ENCODE measurements around the gene OPALIN.

Gene OPALIN

DNA sequence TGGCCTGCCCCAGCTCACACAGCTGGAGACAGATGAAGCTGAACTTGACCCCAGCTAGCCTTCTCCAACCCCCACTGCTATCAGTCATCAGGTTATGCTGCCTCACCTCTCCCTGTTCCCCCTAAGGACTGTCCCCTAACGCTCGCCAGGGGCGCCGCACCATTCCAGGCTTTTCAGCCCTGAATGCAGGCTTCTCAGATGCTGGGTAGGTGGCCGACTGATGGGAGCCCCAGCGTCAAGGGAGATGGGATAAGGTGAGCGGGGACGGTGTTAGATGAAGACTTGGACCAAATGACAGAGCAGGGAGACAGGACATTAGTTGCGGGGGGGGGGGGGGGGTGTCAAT is 15.8 kb upstream of the OPALIN start:
- DNase-seq (ENCODE audit: low read depth in 3 of 3, low spot score in 1 of 3), result no peak

DNA sequence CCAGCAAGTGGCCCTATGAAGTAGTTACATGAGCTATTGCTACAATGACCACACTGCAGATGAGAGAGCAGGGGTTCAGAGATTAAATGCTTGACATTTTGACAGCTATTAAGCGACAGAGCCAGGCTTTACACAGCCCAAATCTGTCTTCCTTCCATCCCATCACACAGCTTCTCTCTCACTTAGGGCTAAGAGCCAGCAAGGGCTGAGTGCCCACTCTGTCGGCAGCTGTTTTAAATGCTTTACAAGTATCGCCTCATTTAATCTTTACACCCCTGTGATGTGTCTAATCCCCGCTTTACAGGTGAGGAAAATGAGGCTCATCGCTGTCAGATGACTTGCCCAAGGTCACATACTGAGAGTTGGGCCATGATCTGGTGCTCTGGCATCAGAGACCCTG is 15.2 kb upstream of the OPALIN start:
- no peak for DNase-seq (ENCODE audit: low read depth in 3 of 3, low spot score in 1 of 3)

DNA sequence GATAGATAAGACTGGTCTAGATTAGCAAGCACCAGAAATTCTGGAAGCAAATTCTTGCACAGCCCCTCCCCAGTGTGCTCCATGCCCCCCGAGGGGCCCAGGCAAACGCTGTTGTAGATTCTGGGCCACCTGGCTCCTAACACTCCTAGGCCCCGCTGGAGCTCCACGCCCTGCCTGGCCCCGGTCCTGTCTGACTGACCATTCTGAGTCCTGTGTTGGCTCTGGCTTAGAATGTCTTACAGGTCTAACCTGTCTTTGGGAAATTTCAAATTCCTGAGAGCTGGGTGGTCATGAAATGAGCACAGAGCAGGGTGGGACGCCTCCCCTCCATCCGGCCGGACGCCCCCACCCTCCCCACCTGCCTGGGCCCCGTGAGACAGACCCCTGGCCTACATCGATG is 12.6 kb upstream of the OPALIN start:
- DNase-seq (ENCODE audit: low read depth in 3 of 3, low spot score in 1 of 3), result no peak

DNA sequence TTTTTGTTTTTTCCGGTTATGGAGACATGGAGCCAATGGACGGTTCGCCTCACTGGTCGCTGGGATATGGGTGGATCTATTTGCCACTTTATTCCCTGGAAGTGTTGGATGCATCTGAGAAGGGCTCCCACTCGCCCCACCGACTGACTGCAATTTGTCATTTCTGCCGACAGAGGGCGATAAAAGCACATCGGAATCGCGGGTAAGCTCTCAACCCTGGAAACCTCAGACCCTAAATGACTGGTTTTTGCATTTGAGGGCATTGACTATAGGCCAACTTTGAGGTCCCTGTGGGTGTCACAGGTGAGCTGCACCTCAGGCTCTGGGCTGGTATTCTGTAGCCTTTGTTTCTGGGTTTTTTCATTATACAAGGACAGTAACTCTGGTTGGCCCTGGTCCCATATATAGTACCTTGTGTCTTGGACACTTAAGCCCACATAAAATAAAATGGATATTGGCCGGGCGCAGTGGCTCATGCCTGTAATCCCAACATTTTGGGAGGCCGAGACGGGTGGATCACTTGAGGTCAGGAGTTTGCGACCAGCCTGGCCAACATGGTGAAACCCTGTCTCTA is 11.9 kb upstream of the OPALIN start:
- DNase-seq (ENCODE audit: low read depth in 3 of 3, low spot score in 1 of 3), result peak in 2 of 3 donors; percentile 16 to 22

DNA sequence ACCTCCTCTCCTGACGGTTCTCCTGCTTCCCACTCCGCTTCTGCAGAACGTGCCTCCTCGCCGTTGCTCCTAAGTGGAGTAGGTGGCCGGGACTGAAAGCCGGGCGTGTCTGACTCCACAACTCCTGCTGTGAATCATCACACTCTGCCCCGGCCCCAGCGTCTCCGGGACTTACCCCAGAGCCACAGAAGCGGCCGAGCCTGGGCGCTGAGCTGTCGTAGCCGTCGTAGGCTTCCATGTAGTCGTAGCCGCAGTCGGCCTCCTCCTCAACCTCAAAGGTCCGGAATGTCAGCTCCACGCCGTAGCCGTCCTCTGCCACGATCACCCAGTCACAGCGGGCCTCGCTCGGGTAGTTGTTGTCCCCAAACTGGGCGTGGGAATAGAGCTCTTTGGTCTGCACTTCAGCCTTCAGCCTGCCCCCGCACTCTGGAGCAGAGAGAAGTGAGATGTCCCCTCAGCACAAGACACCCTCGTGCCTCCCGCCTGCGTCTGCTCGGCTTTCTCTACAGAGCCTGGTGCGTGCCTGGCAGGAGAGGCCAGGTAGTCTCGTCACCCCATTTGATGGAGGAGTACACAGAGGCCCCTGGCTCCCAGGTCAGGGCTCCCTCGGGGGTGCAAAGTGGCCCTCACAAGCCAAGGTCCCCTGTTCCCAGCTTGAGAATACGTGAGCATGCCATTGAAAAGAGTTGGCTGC is 11.2 kb upstream of the OPALIN start:
- DNase-seq (ENCODE audit: low read depth in 3 of 3, low spot score in 1 of 3), result no peak

DNA sequence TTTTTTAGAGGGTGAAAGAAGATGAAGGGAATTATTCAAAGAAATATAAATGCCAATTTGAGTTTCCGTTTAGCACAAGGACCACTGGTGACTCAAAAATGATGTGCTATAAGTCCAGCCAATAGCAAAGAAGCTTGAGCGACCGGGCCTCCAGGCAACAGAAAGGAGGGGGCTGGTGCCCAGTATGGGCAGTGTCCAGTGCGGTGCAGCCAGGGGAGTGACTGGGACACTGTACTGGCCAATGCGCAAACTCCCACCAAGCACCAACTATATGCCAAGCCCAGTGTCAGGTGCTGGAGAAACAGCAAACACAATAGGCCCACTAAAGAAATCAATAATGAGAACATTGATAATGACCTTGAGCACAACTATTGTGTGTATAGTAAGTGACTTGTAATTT is 10.2 kb upstream of the OPALIN start:
- no peak for DNase-seq (ENCODE audit: low read depth in 3 of 3, low spot score in 1 of 3)

DNA sequence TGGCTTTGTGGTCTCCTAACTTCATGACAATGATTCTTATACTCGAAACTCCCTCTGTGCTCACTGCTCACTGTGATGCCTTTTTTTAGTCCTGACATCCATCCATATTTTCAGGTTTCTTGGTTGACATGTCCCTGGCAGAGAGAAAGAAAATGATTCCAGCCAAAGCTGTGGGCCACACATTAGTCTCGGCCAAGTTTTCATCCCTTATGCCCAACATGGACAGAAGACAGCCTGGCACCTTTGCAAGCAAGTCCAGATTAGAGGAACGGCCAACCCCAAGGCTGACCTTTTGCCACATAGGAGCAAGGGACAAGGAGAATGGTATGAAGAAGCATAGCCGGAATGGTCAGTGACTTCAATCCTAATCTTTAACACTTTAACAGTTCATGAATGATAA is 8.7 kb upstream of the OPALIN start:
- DNase-seq (ENCODE audit: low read depth in 3 of 3, low spot score in 1 of 3), result no peak

DNA sequence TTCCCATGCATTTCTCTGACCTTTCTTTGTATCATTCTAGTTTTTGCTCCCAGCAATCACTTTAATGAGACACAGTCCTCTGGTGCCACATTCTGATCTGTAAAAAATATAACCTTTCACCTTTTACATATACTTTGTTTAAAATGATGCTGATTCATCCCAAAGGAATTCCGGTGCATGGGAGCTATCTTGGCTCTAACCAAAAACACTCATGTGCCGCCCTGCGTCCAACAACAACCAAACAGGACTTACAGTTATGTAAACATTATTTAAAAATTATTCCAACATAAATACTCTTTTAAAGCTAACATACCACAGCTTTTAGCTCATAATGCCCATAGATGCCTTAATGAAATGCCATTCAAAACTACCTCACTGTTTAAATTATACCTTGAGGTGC is 7.7 kb upstream of the OPALIN start:
- no peak for DNase-seq (ENCODE audit: low read depth in 3 of 3, low spot score in 1 of 3)

DNA sequence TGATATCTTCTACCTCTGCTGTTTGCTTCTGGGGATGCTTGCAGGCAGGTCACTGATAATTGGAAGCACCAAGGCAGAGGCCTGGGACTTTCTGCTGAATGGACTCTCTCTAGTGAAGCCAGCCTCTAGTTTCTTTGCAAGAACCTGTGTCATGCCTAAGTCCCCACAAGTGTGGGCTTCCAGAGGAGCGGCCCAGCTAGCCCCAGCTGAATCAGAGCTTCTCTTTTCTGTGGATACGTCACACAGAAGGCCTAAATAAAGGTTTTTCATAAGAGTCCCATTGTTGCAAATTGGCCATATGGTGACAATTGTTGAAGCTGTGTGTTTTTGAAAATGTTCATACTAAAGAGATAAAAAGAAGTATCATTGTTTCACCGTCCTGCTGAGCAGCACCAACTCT is 6.8 kb upstream of the OPALIN start:
- no peak for DNase-seq (ENCODE audit: low read depth in 3 of 3, low spot score in 1 of 3)

DNA sequence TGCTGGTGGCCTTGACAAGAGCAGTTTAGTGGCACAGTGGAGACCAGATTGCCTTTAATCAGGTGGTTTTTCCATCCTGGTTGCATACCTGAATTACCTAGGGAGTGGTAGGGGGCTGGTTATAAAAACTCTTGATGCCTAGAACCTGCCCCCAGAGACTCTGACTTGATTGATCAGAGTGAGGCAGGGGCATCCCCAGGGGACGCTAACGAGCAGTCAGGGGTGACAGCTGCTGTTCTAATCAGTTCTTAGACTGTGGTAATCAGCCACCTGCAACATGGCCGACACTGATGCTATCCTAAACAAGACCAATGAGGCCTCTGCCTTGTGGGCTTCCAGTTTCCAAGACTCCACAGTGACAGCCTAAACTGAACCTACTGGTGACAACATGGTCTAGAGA is 2.0 kb upstream of the OPALIN start:
- DNase-seq (ENCODE audit: low read depth in 3 of 3, low spot score in 1 of 3), result no peak

DNA sequence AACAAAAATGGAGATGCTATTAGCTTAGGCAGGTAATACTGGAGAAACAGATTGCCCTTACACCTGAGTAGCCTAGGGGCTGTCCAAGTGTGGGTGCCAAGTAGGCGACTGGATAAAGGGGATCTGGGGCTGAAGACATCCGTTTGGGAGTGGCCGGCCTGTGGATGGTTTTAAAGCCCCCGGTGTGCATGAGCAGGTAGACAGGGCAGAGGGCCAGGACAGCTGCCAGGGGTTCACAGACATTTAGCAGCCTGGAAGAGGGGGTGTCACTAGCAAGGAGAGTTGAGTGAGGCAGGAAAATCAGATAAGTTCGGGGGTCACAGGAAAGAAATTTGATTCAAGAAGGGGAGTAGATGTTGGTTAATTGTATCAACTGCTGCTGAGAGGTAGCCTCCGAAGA is 1.5 kb upstream of the OPALIN start:
- DNase-seq (ENCODE audit: low read depth in 3 of 3, low spot score in 1 of 3), result no peak

DNA sequence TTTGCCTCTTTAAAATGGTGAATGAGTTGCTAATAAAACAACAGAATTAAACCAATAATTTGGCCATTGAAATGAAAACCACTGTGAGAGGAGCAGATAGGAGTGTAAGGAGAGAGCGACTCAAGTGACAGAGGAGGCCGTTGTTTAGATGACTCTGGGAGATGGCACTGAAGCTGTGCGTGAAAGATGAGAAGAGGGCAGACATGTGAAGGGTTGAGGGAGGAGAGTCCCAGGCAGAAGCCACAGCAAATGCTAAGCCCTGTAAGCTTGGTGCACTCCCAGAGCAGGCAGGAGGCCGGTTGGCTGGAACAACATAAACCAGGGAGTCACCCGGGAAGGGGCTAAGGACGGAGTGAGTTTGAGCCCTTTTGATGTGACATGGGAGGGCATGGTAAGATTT is 814 bp upstream of the OPALIN start:
- DNase-seq (ENCODE audit: low read depth in 3 of 3, low spot score in 1 of 3), result no peak

DNA sequence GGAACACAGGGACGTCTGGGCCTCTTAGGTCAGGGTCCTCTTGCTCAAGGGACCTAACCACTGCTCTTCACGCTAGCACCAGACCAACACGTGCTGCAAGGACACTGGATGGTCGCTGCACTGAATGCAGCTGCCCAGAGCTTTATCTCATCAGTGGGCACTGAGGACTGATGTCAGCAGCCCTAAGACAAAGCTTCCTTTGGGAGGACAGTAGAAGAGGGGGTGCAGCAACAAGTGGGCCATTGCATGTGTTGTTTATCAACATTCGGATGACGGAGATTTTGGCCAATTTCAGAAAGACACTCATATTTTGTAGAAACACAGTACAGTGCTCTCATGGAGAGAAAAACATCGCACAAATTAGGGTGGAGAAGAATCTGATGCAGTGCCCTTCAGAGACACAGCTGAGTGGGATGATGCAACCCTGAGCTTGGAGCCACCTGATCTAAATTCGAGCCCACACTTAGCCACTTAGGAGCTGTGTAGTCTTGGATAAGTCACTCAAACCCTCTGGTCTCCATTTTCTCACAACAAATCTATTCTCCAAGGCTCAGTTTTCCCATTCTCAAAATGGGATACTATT is 1.7 kb downstream of the OPALIN start:
- no peak for DNase-seq (ENCODE audit: low read depth in 3 of 3, low spot score in 1 of 3)

DNA sequence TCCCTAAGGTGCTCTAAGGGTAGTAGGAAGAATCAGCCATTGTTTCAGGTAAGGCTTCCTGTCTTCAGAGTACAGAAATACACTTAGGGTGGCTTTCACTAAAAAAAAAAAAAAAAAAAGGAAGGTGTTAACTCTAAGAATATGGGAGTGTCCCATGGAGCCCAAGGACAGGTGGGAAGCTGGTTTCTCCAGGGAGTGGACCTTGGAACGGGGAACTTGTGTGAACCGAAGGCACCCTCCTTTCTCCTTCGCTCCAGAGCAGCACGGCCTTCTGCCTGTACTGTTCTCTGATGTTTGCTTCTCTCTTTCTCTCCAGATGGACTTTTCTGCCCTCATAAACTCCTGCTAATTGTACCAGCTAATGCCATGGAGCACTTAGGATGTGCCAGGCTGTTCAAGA is 6.2 kb downstream of the OPALIN start:
- no peak for DNase-seq (ENCODE audit: low read depth in 3 of 3, low spot score in 1 of 3)

DNA sequence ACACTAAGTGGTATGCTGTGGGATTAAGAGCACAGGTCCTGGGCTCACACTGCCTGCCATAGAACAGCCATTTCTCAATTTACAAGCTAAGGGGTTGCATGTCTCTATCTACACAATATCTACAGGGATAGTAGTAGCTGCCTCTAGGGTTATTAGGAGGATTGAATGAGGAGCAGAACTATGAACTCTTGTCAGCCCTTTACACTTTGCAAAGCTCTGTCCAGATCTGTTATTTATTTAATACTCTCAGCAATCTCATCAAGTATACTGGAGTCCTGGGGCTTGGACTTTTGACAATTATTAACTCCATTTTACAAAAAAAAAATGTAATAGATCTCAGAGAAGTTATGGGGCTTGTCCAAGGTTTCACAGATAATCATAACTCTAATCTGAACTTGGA is 6.8 kb downstream of the OPALIN start:
- no peak for DNase-seq (ENCODE audit: low read depth in 3 of 3, low spot score in 1 of 3)

DNA sequence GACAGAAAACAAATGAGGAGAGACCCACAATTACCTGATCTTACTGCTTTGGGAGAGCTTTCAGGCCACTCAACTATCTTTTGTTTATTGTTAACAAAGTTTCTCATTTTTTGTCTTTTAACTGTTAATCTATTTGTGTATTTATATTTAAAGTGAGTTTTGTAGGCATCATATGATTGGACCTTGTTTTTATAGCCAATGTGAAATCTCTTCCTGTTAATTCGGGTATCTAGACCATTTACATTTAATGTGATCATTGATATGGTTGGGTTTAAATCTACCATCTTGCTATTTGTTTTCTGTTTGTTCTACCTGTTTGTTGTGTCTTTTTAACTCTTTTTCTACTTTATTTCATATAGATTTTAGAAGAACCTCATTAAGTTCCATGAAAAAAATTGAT is 12.5 kb downstream of the OPALIN start:
- DNase-seq (ENCODE audit: low read depth in 3 of 3, low spot score in 1 of 3), result no peak

DNA sequence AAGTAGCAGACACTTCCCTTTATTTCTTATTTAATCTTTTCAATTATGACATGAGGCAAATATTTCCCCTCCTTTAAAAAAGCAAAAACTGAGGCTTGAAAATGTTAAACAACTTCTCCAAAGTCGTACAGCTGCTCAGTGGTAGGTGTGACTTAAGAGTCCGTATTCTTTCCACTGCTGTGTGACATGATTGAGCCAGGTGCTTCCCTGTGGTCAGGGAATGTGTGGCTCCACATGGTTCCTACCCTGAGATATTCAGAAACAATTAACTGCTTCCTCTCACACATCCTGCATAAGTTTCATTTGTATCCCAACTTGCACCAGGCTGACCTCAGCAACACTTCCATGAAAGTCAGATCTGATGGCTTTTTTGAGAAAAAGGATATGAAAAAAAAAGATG is 13.6 kb downstream of the OPALIN start:
- DNase-seq (ENCODE audit: low read depth in 3 of 3, low spot score in 1 of 3), result no peak

DNA sequence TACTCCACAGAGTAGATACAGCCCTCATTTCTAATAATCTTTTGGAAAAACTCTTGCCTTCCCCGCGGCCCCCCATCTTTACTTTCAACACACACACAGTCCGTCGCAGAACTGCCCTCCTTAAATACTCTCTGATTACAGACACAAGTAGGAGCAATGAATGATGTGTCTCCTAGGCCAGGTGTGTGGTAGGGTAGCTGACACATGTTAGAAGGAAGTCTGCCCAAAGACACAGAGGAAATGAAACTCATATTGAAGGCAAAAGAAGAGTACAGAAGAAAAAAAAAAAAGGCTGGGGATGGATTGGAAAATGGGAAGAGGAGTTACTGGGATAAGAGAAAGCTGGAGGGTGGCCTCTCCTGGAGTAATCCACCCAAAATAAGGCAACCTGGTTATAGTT is 14.6 kb downstream of the OPALIN start:
- no peak for DNase-seq (ENCODE audit: low read depth in 3 of 3, low spot score in 1 of 3)

DNA sequence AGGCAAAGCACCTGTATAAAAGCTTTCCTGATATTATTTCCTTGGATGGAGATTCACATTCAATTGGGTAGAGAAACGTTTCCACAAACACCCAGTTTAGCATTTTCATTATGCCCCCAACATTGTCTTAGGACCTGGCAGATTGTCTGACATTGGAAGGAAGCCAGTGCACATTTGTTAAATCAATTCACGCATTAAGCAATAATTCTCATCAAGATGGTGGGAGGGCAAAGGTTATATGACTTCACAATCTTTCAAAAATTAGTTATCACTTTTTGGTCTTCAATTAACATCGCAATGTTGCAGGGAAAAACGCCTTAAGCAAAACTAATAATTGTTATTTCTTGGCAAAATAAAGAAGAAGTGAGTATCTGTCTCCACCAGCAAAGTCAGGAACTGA is 16.4 kb downstream of the OPALIN start:
- no peak for DNase-seq (ENCODE audit: low read depth in 3 of 3, low spot score in 1 of 3)

DNA sequence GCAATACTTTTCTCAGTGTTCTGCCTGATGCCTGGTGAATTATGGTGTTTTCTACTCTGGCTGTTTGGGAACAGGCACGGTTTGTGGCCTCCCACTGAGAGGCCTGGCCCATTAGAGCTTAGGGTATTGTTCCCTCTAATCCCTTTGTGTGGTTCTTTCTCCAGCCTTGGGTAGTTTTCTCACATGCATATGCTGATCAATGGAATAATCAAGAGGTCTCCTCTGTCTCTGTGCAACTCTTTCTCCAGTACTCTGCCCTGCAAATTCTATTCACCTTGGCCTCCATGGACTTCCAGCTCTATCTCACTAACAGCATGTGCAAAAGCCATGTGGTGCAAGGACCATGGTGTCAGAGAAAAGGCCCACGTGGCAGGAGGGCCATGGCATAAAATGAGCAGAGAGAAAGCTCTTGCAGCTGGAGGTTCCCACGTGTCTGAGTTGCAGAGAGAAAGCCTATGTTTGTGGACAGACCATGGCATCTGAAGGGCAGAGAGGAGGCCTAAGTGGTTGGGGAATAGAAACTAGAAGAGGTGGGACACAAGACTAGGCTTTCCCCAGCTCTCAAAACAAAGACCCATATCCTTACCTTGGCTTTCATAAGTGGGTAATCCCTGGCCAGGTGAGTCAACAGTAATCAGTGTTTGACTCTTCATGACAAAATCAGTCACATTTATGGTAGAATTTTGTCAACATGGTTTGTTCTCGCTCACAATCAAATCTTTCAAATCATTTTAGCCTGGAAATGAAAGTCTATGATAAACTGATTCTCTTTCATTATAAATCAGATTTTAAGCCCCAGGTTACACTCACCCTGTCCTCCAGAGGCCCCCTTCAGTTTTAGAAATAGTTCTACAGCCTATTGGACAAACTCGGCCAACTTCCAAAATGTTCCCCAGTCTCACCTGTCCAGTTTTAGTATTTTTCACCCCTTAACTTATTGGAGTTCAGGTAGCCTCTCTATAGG is 17.3 kb downstream of the OPALIN start:
- DNase-seq (ENCODE audit: low read depth in 3 of 3, low spot score in 1 of 3), result no peak

DNA sequence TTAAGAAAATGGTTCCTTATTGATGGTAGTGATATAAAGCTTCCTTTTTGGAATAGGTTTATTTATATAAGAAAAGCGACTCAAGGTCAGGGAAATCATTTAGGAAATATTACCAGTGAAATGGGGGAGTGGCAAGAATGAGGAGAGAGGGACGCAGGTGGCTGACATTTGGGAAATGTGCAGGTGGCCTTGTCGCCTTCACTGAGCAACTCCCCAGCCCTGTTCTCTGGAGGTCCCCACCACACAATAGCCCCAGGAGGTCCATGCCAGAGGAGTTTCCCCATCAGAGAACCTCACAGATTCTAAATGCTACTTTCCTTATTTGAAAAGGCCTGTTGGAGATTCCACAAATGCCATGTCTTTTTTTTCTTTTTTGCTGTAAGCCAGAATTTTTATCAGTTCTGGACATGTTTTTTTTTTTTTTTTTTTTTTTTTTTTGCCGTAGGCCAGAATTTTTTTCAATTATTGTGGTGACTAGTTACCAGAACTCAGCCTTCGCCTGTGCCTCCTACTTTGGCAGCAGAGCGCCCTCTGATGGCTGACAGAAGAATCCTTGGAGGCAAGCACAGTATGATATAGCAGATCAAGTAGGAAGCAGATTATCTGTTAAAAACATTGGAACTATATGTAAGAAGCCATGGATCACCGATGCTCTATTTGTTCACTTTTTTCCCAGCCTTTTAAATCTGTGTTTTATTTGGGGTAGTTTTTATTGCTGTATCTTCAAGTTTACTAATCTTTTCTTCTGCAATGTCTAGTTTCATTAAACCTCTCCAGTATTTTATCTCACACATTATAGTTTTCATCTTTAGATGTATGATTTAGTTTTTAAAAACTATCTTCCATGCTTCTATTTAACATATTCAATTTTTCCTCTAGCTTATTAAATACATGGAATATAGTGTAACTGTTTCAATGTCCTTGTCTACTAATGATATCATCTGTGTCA is 18.6 kb downstream of the OPALIN start:
- DNase-seq (ENCODE audit: low read depth in 3 of 3, low spot score in 1 of 3), result peak; percentile 2 to 17 (median 9)

All from stimulated activated CD4-positive, alpha-beta T cell treated with anti-CD3 and anti-CD28 coated beads, TNF-alpha, amount 100 ng/mL, for 1 hour (primary cell).